ENCODE measurements around the gene FABP1.
A peak's percentile ranks its signal among the peaks of the same experiment; 100 is the strongest.

Gene FABP1

GRCh38 chr2:88113069-88113468 is 14.8 kb downstream of the FABP1 start:
- DNase-seq, result no peak

DNA sequence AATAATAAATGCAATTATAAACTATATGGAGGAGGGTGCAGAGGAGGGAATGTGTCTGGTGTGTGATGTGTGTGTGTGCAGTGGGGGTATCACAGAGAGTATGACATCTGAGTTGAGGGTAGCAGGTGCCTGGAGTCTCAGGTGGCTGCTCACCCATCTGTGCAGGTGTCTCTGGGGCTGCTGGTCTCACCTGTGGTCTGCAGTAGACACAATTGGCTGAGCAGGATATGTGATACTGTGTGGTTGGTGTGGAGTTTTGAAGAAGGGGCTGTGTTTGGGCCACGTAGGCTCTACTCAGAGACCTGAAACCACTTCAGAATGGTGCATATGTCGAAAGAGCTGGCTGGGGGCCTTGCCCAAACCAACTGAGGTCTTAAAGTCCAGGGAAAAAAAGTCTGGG is 17.0 kb downstream of the FABP1 start:
- DNase-seq, result no peak

DNA sequence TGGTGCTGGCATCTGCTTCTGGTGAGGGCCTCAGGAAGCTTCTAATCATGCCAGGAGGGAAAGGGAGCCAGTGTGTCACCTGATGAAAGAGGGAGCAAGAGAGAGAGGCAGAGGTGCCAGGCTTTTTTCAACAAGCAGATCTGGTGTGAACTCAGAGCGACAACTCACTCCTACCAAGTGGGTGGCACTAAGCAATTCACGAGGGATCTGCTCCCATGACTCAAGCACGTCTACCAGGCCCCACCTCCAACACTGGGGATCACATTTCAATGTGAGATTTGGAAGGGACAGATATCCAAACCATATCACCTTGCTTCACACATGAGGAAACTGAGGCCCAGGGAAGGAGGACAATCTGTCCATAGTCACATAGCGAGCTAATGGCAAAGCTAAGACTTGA is 19.1 kb downstream of the FABP1 start:
- no peak for DNase-seq

- no peak for DNase-seq
Observed at GRCh38 chr2:88100489-88100858, 27.4 kb downstream of the FABP1 start.

DNA sequence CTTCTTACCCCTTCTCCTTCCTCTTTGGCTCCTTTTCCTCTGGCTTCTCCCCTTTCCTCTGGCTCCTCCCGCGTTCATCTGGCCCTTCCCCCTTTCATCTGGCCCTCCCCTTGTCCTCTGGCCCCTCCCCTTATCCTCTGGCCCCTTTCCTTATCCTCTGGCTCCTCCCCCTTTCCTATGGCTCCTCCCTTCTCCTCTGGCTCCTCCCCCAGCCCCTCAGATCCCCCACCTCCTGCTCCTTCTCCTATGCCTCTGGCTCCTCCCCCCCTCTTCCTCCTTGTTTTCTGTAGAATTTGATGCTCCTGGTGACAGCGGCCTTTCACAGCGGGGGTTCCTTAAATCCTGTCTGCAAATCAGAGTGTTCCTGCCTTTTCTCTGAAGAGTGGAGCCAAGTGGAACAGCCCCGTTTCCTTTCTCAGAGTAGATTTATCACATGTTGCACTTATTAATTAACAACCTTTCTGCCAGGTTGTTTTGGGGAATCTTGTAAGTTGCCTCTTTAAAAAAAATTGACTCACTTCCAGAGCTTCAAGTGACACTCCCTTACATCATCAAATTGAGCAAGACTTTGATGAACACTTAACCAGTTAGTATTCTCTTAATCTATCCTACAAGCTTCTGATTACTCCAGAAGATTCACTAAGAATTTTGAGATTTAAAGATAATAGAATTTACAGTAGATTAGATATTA is 27.9 kb downstream of the FABP1 start:
- DNase-seq, result no peak

- no peak for DNase-seq
Observed at GRCh38 chr2:88098558-88098900, 29.3 kb downstream of the FABP1 start.

- no peak for DNase-seq
Observed at GRCh38 chr2:88097891-88098557, 29.8 kb downstream of the FABP1 start.

GRCh38 chr2:88097192-88097591 is 30.7 kb downstream of the FABP1 start:
- DNase-seq, result no peak

GRCh38 chr2:88096708-88097107 is 31.2 kb downstream of the FABP1 start:
- no peak for DNase-seq

DNA sequence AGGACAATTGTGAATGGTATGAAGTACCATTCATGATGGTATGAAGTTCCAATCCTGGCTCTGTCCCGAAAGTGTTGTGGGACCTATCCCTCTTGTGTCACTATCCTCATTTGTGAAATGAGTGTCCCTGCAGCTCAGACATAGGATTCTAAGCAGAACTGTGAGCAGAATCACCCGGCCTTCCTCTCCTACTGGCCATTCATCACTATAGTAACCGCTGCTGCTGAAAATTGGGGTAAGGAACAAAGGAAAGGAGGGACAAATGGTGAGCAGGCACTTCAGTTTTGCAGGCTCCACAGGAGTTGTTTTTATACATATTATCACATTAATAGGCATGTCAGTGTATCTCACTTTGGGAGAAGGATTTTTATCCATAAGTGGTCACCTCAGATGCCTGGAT is 32.8 kb downstream of the FABP1 start:
- peak; percentile 6 for DNase-seq

- no peak for DNase-seq
Observed at GRCh38 chr2:88092773-88093172, 35.1 kb downstream of the FABP1 start.

- DNase-seq, result no peak
Observed at GRCh38 chr2:88091943-88092342, 35.9 kb downstream of the FABP1 start.

GRCh38 chr2:88090446-88091283 is 37.2 kb downstream of the FABP1 start:
- no peak for DNase-seq

DNA sequence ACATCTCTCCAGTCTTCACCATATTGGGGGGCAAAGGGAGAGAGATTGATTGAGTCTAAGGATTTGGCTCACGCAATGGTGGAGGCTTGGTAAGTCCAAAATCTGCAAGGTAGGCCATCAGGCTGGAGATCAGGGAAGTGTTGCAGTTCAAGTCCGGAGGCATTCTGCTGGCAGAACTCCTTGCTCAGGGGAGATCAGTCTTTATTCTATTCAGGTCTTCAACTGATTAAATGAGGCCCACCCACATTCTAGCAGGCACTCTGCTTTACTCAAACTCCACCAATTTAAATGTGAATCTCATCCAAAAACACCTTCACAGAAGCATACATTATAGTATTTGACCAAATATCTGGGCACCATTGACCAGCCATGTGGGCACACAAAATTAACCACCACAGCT is 38.9 kb downstream of the FABP1 start:
- DNase-seq, result no peak

DNA sequence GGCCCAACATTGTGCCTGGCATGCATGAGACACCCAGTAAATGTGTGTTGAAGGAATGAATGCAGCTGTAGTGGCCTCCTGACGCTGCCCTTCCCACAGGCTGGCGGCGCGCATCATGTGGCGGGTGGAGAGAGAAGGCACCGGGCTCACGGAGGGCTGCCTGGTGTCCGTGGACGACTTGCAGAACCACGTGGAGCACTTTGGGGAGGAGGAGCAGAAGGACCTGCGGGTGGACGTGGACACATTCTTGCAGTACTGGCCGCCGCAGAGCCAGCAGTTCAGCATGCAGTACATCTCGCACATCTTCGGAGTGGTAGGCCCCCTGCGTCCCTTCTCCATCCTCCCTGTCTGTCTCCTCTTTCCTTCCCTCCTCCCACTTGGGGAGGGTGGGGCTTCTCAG is 40.1 kb downstream of the FABP1 start:
- DNase-seq, result no peak

- no peak for DNase-seq
Observed at GRCh38 chr2:88087073-88087472, 40.8 kb downstream of the FABP1 start.

GRCh38 chr2:88086401-88086800 is 41.5 kb downstream of the FABP1 start:
- DNase-seq, result no peak

- no peak for DNase-seq
Observed at GRCh38 chr2:88085602-88086001, 42.3 kb downstream of the FABP1 start.

DNA sequence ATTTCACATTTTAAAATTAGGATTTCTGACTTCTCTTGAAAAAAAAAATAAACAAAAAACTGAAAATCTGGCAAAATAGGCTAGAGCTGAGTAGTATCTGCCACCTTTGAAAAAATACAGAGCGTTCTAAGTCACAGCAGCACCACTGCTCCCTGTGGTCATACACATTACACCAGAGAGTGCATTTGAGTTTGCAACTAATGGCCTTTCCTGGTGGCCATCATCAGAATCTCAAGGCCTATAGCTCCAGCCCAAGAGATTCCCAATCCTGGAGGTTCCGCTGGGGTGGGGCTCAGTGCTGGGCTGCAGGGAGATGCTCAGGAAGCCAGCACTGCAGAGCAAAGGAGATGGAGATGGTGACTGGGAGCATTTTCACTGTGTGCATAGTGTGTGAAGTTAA is 42.8 kb downstream of the FABP1 start:
- DNase-seq, result no peak

DNA sequence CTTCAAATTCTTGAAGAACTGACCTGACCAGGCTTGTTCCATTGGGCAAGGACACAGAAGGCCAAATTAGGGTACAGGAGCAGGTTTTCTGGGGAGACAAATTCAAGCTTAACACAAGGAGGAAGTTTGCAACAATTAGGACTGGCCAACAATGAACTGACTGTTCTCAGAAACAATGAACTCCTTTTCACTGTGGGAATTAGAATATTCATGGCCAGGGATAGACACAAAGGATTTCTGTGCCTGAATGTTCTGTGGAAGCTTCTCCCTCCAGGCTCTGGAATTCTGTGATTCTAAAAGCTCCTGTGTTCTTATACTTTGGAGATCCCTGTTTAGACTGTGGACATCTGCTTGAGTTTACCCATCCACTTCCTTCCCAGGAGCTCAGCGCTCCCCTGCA is 45.1 kb downstream of the FABP1 start:
- no peak for DNase-seq

GRCh38 chr2:88081924-88082608 is 45.8 kb downstream of the FABP1 start:
- no peak for DNase-seq

DNA sequence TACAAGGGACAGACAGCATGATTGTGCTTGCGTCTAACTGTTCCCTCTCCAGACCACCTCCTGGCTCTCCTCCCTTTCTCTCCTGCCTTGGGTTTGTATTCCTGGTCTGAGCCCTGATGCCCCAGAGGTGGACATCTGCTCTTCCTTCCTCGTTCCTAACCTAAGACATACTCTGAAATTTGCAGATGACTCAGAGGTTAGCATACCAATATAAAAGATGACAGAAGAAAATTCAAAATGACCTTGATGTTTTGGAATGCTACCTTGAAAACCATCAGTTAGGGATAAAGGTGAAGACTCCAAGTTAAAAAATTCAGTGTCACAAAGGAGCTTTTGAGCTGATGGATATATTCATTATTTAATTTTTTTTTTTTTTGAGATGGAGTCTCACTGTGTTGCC is 47.3 kb downstream of the FABP1 start:
- DNase-seq, result no peak

GRCh38 chr2:88078643-88079172 is 49.2 kb downstream of the FABP1 start:
- no peak for DNase-seq

Measured in COR-L47 (cell line).